Measurements from ENCODE around the gene RNF220.
A peak's percentile ranks its signal among the peaks of the same experiment; 100 is the strongest.

Gene RNF220

DNA sequence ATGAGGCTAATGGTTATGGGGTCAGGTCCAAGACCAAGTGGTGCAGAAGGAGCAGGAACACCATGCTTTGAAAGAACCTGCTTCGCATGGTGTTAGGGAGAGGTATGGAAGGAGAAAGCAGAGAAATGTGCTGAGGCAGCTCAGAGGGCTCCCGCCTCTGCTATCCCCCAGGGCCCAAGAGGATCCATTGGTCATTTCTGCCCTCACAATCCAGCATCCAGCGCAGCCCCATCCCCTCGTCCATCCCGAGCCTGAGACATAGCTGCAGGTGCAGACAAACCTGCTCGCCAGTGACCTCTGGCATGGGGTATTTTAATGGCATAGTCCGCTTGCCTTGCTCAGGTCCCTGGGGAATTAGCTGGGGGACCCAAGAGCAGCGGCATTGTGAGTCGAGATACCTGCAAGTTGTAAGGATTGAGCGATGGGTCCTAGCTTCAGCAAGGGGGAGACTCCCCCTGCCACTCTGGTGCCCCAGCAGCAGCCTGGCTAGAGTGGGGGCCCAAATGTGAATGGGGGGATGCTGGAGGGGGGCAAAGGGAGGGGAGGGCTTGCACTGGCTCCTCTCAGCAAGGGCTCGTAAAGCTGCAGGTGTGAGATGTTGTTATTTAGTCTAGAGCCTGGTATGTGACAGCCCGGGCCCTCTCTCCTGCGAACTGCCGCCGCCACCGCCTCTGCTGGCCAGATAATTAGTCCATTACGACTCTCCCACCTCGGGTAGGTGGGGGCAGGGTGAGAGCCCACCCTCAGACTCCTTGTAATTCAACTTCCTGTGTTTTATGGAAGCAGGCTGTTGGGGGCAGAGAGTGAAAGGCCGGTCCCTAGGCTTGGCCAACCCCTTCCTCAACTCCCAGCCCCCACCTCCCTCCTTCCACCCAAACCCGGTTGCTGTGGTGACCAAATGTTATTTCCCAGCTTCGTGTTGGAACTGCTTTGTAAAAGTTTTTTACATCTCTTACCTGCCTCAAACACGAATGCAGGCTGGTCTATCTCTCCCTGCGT lies 118.8 kb downstream of the RNF220 start:
- DNase-seq (ENCODE audit: low spot score), result no peak

DNA sequence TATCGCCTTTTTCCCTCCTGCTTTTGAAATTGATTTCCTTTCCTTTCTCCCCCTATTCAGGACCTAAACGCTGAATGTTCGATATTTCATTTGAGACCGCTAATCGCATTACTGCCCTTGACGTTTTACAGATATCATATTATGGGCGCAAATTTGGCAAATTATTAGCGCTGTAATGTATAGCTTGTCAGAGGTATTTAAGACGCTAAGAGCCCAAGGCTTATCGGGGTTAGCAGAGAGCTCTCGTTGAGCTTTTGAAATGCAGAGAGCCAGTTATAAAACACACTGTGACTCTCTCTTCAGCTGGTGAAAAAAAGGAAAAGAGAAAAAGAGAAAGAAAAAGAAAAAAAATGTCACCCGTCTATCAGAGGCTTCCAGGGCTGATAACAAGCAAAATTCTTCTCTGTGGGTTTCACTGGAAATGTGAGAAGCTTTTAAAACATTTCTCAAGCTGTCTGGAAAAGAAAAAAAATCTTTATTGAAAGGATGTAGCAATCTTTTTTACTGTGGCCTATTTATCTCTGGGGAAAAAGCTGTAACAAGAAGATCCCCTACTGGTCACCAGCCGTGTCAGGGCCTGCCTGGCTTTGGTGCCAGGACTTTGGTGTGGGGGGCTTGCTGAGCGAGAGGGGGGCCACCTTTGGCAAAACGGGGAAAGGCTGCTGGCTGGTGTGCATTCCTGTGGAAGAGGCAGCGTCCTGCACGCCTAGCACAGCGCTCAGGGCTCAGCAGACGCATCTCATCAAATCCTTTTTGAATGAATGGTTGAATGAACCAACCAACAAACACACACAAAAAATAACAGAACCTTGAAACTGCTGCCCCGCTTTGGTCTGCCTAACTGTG lies 119.8 kb downstream of the RNF220 start:
- DNase-seq (ENCODE audit: low spot score), result no peak

- no peak for DNase-seq (ENCODE audit: low spot score)
Observed at GRCh38 chr1:44526295-44527073, 121.4 kb downstream of the RNF220 start.

DNA sequence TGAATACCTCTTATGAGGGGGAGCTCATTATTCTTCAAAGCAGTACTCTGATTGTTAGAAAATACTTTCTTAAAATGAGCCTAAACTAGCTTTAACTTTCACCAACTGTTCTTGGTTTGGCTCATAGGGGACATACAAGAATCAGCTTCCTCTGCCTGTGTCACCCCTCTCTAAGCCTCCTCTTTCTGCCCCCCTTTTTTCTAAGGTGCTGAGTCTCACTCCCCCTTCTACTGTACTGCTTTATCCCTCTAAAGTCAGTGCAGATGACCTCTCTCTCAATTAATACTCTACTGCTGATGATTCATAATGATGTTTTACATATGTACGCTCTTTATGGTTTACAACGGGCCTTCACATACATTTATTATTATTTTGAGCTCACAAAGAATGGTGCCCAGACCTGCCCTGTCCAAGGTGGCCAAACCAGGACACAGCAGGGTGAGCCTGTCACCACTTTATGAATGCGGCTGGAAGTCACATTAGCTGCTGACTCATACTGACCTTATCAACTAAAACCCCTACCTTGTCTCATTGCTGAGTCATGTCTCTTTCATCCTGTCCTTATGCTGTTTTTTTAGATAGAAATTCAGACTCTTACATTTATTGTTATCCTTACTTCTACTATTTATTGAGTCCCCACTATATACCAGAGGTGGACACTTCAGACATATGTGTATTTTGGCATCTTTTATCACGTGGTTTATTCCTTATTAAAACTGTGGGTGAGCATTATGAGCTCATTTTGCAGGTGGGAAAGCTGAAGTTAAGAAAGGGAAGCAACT lies 126.9 kb downstream of the RNF220 start:
- DNase-seq (ENCODE audit: low spot score), result peak; percentile 92

- DNase-seq (ENCODE audit: low spot score), result no peak
Observed at GRCh38 chr1:44532567-44532944, 127.5 kb downstream of the RNF220 start.

- DNase-seq (ENCODE audit: low spot score), result no peak
Observed at GRCh38 chr1:44534771-44535170, 129.7 kb downstream of the RNF220 start.

DNA sequence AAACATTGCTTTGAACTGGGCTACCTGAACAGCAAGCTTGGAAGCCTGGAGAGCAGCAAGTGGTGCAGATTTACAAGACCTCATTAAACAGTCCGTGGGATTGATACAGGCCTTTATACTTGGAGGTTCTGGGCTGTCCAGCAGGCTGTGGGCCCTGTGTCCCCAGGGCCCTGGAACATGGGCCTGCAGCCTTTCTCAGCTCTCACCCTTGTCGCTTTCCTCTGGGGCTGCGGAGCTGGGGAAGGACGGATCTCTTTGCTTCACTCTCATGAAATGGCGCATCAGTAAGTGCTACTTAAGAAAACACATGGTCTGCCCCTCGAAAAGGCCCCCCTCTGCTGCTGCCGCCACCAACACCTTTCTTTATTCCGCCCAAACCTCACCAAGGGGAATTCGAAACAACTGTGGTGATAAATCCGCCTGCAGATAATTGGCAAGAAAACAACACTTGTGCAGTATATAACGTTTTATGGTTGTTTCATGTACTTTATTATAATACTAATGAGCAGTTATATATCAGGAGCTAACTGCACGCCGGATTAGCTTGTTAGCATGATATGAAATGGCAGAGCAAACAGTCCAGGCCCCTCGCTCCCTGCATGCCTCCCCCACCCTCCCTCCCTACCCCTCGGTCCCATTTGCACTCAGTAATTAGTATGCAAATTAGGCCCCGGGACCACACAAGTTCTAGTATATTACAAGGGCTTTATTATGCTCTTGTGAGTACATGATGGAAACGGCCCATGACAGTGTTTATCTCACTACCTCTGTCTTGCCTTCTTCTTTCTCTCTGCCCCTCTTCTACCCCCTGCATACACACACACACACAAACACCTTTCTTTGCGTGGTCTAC lies 131.5 kb downstream of the RNF220 start:
- no peak for DNase-seq (ENCODE audit: low spot score)

- no peak for DNase-seq (ENCODE audit: low spot score)
Observed at GRCh38 chr1:44537538-44537937, 132.5 kb downstream of the RNF220 start.

DNA sequence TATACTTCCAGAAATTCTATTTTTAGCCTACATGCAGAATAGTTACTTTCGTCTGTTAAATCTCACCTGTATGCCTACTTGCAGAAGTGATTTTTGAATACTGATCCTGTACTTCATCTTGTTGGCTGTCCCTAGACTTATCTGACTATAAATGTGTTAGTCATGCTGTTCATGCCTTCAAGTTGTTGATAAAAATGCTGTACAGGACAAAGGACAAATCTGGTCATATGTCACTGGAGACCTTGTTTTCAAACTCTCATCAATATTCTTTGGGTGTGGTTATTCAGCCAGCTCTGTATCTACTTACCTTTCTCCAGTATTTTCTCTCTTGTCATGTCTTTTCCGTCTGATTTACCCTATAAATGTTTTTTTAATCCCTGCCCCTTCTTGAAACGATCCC lies 132.9 kb downstream of the RNF220 start:
- DNase-seq (ENCODE audit: low spot score), result no peak

- DNase-seq (ENCODE audit: low spot score), result no peak
Observed at GRCh38 chr1:44539991-44540730, 135.1 kb downstream of the RNF220 start.

DNA sequence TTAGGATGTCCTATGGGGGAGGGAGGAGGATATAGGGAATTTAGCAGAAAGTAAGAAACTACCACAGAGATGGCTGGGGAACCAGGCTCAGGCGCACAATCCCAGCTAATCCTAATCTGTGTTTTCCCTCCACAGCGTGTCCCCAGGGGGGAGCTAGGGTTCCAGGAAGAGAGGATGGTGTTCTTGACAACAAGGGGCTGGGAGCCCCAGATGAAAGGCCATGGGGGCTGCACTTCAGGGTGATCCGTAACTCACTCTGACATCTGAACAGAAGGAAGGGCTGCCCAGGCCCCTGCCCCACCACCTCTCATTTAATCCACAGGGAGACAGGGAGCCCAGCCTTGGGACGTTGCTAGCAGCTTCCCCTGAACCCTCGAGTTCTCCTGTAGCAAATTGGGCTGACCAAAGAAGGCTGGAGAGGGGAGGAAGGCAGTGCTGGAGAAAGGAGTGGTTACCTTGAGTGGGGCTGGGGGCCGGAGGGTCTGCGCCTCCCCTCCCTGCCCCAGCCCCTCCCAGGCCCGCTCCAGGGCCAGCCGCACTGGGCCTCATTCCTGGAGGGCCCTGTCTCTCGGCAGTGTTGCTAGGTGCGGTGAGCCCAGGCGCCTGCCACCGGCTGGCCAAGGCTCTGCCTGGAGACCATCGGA lies 137.5 kb downstream of the RNF220 start:
- DNase-seq (ENCODE audit: low spot score), result no peak

- DNase-seq (ENCODE audit: low spot score), result no peak
Observed at GRCh38 chr1:44543064-44543744, 138.1 kb downstream of the RNF220 start.

- DNase-seq (ENCODE audit: low spot score), result no peak
Observed at GRCh38 chr1:44543786-44544185, 138.7 kb downstream of the RNF220 start.

DNA sequence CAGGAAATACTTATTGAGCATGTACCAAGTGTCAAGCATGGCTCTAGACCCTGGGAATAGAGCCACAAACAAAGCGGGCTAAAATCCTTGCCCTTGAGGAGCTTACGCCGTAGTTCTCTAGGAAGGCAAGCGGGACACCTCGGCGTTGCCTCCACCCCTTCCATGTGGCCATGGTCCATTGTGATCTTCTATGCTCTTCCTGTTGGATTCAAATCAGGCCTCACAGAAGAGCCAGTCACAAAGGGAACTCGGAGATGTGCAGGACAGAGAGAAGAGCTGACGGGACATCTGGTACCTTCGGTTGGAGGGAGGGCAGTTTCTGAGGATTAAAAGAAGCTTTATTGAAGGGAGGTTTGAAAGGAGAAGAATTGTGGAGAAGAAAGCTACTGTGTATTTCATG lies 139.9 kb downstream of the RNF220 start:
- no peak for DNase-seq (ENCODE audit: low spot score)

GRCh38 chr1:44545961-44546360 lies 140.9 kb downstream of the RNF220 start:
- DNase-seq (ENCODE audit: low spot score), result no peak

GRCh38 chr1:44546403-44547053 lies 141.5 kb downstream of the RNF220 start:
- no peak for DNase-seq (ENCODE audit: low spot score)

GRCh38 chr1:44547361-44547760 lies 142.3 kb downstream of the RNF220 start:
- DNase-seq (ENCODE audit: low spot score), result no peak

- DNase-seq (ENCODE audit: low spot score), result no peak
Observed at GRCh38 chr1:44547837-44548236, 142.8 kb downstream of the RNF220 start.
